Gastroesophageal sphincter (tissue), 4 donors: ENCODE results near the gene TMEM14B. TPM values are rescaled to one million over a fixed set of nuclear protein-coding genes. Genes with fewer than 3 reads are reported as not detected.

Experiments
- small RNA-seq, 4 donors: library from RNA; depleted of rRNA; stranded (forward); fragments of <200 nt; gene quantifications; one replicate each; pipeline ENCODE3, GENCODE V24; 2016
- total RNA-seq, 4 donors: library from RNA; depleted of rRNA; stranded (reverse); fragments of >200 nt; gene quantifications; one replicate each; pipeline ENCODE4 v1.1.0, GENCODE V29; 2016

Gene TMEM14B
- total RNA-seq, 4 donors from 2014 or later, result 29.7 to 65.2 (median 60.5) TPM

Small RNA genes within 50 kb of the gene (small RNA-seq; reads per million reads assigned to genes)
- gene RNA5SP203, result 0 reads per million in 4 donors

Other genes with a start within 250 kb of the TMEM14B start
- gene GCNT2, start 226.5 kb upstream of the TMEM14B start, total RNA-seq, result 10 to 100 TPM; 14.9 to 36.7 (median 23.6) TPM
- gene C6orf52, start 53.2 kb upstream of the TMEM14B start, total RNA-seq, result 1 to 10 TPM in 1 of 4 donors, not detected in 3; 2.5 TPM
- gene PAK1IP1, start 52.8 kb upstream of the TMEM14B start, total RNA-seq, result 10 to 100 TPM in 3 of 4 donors, 1 to 10 TPM in 1; 9.4 to 14.6 (median 12.5) TPM
- gene TMEM14C, start 24.7 kb upstream of the TMEM14B start, total RNA-seq, result 100 to 1,000 TPM in 3 of 4 donors, 10 to 100 TPM in 1; 97.4 to 209 (median 150) TPM
- gene MAK, start 90.7 kb downstream of the TMEM14B start, total RNA-seq, result under 1 TPM in 2 of 4 donors, not detected in 2; 0.07 to 0.67 TPM
- not detected for gene GCM2, start 134.2 kb downstream of the TMEM14B start, total RNA-seq
- gene SYCP2L, start 139.2 kb downstream of the TMEM14B start, total RNA-seq, result 1 to 10 TPM in 2 of 4 donors, under 1 TPM in 2; 0.40 to 5.7 (median 1.6) TPM